GM21526 (cell line): ENCODE measurements around the gene PCARE.
"Not testable (repeated sequence)": the region's sequence is repeated elsewhere in the genome, so short reads cannot be mapped to it uniquely, and the experiment has no call there.

Experiments used
- ATAC-seq: cut with Tn5 transposase; IDR thresholded peaks from one replicate; pipeline ENCODE4 v1.9.1; 2021; ENCODE audit warnings: moderate library complexity; ENCODE audit not compliant: unreplicated experiment, low FRiP score

PCARE gene

DNA sequence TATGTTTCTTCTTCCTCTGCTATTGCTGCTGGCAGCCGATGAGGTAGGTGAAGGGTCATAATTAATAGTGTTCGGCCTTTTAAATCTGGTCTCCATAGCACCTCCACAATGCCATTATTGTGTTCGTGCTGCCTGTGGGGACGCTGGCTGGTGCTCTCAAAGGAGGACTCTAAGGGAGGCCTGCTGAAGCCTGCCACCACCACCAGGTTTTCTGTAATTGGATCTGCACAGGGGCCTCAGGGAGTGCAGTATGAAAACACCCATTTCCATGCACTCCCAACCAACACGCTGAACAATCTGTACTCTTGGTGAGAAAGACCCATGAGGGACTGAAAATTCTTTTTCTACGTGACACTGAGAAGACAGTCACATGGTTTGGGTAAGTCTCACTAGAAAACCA lies 23.2 kb upstream of the PCARE start:
- no peak for ATAC-seq

DNA sequence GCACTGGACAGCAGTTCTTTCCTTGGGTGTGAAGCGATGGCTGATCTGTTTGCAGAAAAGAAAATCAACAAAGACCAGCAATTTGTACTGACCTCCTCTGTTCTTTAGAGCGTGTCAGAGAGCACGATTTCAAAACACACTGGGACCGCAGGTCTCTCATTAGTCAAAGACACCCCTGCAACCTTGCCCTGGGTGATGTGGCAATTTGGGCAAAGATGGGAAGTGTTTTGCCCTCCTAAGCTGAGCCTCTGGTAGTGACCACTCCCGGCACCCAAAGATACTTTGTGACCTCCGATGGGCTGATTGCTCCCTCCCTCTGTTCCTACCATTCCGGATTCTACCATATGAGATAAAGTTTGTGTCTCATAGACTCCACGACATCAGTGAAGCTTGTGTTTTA lies 22.6 kb upstream of the PCARE start:
- ATAC-seq = no peak

DNA sequence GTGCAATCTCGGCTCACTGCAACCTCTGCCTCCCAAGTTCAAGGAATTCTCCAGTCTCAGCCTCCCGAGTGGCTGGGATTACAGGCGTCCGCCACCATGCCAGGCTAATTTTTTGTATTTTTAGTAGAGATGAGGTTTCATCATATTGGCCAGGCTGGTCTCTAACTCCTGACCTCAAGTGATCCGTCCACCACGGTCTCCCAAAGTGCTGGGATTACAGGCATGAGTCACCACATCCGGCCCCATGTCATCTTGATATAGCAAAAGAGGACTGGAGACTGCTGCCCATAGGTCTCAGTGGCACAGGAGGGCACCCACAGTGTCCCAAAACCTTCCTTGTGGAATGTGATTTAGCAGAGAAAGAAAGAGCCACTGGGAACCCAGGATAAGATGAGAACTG lies 16.0 kb upstream of the PCARE start:
- ATAC-seq = not testable (repeated sequence)

DNA sequence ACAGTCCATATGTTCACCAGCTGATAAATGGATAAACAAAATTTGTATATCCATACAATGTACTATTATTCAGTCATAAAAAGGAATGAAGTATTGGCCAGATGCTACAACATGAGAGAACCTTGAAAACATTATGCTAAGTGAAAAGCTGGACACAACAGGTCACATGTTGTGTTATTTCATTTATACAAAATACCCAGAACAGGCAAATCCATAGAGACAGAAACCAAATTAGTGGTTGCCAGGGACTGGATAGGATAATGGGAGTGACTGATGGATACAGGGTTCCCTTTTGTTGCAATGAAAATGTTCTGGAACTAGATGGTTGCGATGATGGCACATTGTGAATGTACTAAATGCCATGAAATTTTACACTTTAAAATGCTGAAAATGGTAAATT lies 10.2 kb upstream of the PCARE start:
- no peak for ATAC-seq

DNA sequence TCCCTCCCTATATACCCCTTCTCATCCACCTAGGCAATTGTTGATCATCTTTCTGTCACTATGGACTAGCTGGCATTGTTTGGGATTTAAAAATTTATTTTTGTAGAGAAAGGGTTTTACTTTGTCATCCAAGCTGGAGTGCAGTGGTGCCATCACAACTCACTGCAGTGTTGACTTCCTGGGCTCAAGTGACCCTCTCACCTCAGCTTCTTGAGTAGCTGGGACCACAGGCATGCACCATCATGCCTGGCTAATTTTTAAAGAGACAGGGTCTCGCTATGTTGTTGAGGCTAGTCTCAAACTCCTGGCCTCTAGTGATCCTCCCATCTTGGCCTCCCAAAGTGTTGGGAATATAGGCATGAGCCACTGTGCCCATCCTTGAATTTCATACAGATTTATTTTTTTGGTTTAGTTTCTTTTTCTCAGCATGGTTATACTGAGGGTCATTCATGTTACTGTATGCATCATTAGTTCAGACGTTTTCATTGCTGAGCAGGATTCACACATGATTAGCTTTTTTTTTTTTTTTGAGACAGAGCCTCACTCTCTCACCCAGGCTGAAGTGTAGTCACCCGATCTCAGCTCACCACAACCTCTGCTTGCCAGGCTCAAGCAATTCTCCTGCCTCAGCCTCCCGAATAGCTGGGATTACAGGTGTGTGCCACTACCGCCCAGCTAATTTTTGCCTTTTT lies 8.6 kb upstream of the PCARE start:
- ATAC-seq = no peak

DNA sequence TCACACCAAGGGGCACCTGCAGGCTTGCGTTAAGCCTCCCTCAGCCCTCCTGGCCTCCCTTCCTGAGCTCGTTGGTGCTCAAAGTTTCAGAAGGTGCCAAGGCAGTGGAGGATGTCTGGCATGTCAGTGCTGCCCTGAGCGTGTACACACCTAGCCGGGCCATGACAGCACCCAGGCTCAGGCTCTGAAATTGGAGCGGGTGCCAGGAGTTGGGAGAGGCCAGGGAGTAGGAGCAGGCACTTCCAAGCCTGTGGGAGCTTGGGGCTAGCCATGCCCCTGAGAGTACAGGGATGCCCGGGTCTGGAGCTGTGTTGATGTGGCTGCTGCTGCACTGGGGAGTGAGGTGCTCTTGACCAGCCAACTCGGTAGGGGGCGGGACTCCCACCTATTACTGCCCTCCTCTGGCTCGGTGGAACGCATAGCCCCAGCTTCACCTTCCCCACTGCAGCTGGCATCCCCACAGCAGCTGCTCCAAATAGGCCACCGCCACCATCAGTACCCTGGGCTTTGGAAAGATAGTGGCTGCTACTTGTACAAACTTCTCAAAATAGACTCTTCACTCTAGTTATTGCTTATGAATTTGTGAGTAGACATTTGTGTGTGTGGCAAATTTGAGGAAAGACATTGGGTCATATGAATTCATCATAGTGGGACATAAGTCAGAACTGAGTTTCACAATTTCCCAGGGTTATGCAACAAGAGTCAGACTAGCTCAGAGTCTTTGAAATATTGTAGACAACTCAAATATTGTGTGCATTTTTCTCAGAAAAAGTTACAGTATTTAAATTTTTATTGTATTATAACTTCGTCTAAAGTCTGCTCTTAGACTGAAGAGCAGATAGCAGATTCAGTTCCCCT lies 6.8 kb upstream of the PCARE start:
- no peak for ATAC-seq

DNA sequence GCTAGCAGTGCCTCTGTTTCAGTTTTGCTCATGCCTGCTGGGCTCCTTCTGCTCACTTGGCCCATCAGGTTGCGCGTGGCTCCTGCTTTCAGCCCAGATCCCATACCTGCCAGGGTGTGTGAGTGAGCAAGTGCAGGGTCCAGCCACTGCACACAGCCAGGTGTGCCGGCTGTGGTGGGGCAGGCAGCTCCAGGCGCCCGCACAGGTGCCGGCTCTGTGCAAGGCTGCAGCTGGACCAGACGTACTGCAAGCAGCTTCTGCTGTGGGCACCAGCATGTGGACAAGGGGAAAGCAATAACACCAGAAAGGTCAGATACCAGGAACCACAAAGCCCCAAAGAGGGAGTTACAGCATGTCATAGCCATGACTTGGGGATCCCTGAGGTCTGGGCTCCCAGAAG lies 5.6 kb upstream of the PCARE start:
- ATAC-seq = no peak

DNA sequence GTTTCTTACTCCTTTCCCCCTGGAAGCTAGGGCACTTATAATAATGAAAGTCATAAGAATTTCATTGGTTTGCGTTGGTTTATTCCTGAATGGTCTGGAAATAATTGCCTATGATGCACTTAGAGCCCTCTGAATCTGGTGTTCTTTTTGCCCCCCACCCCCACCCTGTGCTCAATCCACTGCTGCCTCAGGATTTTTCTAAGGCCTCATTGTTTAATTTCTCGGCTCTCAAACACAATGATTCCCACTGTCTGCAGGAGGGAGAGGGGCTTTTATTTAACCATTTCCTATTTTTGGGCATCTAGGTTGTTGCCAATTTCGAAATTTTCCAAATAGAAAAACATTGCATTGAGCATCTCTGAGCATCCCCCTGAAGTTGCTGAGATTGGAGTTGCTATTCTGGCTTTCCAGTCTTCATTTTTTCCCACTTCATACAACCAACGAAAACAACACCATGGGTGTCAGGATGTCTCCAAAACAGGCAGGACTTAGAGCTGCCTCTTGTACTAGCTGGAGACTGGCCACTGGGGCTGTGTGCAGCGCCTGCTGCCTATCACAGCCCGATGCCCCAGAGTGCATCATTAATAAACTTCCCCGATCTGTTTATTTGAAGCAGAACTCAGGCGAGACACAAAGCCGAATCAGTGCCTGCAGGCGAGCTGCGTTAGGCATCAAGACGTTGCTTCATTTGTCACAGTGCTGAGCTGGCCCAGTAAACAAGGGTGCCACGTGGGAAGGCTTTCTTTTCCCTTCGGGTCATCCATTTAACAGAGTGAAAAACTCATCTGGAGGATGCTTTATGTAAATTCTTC lies 1.8 kb upstream of the PCARE start:
- no peak for ATAC-seq

DNA sequence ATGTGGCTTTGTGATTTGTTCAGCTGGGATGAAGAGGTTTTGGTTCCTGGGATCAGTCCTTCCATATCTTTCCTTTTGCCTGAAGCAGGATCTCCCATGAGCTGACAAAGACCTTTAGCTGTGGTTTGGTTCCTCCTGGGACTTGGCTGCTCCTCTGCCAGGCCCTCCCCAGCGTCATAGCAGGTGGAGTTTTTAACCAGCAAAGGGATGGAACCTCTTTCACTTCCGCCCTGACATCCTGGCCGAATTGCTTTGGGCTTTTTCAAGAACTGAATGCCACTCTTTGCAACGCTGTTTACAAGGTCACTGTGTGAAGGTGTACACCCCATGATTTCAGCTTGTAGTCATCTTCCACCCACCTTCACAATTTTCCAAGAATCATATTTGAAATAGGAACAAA lies 390 bp downstream of the PCARE start:
- ATAC-seq = no peak

DNA sequence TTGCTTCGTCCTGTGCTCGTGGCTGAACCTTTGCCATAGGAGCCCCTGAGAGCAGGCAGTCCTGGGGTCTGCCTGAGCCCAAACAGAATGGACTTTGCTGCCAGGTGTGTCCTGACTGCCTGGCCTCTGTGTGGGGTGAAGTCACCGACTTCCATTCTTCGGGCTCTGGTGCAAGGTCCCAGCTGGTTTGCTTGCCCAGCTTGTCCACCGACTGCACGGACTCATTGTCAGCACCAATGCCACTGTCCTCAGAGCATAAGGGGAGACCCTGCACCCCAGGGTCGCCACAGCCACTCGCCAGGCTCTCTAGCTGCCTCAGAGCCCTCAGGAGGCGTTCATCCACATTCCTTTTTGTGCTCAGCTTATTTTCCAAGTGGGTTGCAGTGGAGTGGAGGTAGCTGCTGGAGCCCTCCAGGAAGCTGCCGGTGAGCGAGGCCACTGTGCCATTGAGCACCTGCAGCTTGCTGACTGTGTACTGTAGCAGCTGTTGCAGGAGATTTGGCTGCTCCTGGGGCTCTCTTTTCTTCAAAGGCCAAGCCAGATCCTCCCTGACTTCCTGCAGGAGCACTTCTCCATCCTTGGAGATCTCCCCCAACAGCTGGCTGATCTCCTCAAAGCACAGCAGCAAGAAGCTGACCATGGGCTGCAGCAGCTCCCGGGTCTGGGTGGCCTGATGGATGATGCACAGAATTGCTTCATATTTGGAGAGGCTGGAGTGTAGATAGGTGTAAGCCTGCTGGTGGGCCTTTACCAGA lies 1.2 kb downstream of the PCARE start:
- ATAC-seq = no peak

DNA sequence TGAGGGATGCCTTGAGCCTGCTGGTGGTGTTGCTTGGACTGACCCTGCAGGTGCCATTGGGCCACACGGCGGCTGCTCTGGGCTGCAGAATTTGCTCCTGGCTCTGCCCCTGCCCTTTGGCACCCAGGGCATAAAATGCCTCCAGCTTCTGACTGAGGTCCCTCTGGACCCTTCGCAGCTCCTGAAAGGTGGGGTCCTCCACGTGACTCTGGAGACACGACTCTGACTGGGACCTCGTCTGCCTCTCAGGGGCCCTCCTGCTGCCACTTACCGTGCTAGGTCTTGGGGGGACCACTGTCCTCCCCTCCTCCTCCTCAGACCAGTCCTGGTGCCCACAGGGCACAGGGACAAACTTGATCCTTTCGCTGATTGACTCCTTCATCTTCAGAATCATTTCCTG lies 2.1 kb downstream of the PCARE start:
- no peak for ATAC-seq

DNA sequence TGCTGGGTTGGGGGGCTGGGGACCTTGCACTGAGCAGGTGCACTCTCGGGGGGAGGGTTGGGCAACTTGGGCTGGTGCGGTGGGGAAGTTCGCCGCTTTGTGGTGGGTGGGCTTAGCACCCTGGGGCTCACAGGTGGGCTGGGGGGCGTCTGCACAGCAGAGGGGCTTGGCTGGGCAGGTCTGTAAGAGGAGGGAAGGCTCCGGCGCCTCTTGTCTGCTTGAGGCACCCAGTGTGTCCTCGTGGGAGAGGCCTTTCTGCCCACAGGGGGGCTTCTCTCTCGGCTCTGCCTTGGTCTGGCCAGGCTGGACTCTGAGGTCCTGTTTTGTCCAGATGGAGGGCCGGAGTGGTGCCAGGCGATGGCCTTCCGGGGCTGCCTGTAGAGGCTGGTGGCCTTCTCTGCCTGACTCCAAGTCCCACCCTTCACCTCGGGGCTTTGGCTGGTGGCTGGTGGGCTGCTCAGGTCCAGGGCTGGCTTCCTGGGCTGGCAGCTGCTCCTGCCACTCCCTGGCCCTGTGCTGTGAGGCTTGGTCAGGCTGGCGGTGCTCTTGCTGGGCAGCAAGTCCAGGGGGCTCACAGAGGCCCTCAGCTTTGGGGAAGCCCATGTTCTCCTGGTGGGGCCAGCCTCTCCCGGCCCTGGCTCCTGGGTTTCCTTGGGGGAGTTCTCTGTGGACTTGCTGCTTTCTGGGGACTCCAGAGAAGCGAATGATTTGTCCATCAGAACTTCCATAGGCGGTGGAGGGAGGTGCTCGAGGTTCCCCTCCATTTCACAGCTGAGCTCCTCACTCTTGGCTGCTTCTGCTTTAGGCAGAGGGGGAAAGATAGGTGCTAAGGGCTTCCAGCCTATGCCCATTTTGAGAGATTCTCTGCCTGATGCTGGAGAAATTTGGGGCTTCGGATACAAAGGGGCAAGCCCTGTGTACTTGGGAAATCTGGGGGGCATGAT lies 3.0 kb downstream of the PCARE start:
- no peak for ATAC-seq

DNA sequence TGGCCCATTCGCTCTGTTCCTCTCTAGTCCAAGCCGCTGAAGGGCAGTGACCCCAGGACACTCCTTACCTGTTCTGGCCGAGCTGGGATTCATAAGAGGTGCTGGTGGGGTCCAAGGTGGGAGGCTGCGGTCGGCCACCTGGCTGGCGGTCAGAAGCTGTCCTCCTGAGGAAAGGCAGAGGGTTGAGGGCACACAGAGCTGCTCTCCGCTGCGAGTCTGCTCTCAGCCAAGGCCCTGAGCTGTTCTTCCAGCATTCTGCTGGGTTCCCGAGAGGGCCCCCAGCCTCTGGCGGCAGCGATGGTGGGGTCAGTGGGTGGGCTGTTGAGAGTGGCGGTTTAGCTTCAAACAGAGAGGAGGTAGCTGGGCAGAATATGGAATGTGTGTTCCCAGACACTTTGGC lies 3.8 kb downstream of the PCARE start:
- ATAC-seq = no peak

DNA sequence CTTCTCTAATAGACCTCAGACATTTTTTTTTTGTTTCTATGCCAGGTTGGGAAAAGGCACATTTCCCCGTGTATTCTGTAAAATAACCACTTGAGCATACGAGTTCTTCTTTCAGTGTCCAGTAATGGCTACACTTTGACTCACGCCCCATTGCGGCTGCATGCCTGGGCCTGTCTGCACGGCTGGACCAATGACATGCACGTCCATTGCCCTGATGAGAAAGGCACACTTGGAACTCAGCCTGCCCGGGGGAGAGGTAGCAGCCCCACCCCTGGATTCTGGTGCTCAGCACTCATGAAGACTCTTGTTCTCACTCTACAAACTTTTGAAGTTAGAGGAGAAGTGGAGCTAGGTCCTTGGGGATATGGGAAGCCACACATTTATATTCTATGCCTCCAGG lies 5.8 kb downstream of the PCARE start:
- no peak for ATAC-seq

DNA sequence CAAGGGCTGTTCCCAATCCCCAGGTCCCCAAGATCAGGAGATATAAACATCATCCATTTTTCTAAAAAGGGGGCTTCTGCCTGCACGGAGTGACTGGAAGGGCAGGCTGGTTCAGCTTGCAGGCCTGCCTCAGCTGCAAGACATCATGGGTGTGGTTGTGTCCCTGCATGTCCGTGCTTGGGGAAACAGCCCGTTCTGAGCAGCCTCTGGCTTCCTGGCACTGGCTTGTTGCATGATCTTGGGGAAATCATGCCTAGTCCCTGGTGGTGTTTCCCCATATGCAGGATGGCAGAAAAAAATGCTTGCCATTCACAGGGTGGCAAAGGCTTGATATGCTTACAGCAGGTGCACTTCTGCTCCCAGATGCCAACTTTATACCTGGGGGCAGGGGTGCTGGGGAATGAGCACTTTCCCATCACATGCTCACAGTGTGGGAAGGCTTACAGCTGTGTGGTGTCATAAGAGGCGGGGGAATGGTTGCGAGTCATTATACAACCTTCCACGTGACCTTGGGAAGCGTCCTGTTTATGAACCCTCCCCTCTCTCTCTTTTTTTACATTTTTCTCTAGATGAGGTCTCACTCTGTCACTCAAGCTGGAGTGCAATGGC lies 7.2 kb downstream of the PCARE start:
- ATAC-seq = no peak

DNA sequence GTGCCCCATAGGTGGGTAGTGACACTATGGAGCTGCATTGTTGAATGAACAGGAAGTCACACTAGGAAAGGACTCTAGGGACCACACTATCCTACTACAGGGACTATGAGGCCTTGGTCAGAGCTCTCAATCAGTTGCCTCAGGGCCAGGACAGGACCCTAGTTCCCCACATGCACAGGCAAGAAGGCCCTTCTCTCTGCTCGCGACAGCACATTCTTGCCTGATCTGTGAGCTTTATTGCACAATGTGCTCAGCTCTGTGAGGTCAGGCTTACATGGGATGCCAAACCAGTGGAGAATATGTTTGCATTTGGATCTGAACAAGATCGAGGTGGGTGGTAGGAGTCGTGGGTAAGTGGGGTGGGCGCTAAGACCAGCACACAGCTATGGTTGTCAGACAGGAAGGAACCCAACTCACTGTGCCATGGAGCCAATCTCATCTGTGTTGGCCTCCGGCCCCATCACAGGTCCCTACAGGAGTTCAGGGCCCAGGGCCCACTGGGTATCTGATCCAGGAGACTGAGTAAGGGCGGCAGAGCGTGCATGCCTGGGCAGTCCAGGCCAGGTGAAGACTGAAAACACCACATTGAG lies 8.0 kb downstream of the PCARE start:
- ATAC-seq = no peak

DNA sequence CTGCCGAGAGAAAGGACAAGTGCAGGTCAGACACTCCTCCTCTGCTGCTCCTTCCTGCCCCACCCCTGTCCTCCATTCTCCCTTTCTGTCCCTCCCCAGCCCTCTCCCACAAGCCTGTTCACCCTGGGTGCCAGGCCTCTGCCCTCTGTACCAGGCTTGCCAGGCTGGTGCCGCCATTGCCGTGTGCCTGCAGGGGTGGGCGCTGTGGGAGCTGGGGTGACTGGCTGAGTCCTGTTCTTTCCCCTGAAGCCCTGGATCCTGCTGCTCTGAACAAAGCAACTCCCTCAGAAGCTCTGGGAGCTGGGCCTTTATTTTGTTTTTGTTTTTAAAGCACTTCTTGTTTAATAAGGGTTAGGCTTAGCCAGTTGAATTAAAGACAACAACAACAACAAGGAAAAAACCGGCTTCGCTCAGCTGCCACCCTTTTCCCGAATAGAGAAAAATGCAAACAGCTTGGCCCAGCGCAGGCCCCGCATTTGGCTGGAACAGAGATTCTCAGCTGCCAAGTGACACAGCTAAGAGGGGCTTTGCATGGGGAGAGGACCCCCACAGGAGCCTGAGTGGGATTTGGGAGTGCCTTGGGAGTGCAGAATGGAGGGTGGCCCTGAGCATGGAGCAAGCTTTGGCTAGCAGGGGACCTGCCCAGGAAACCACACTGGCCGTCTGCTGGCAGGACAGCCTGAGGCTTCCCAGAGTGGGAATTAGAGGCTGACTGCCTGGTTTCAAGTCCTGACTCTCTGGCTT lies 9.1 kb downstream of the PCARE start:
- ATAC-seq = no peak

DNA sequence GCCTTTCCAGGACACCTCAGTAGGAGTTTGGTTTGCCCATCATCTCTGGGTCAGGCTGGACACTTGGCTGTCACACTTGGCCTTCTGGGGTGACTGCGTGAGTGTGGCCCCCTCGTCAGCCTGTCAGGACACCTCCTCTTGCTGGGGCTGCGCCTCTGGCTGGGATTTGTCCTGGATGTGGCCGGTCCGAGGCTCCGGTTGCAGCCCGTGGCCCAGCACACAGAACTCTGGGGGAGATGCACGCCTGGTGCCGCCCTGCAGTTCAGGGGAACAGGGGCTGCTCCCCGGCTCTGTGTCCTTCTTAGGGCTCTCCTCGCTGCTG lies 9.6 kb downstream of the PCARE start:
- no peak for ATAC-seq
